SK-N-SH treated with all-trans-retinoic acid at 6 μM for 48 hours (cell line): ENCODE data around the gene C2orf81.

Experiments used
- CREB5 ChIP-seq: fragments of 250-450 bp; sonication (Bioruptor Pico); IDR thresholded peaks from 2 replicates; pipeline ENCODE4 v1.5.1; 2020; ENCODE audit warnings: low read depth, mild to moderate bottlenecking, moderate library complexity
- CSDC2 ChIP-seq: fragments of 250-450 bp; sonication (Bioruptor Pico); IDR thresholded peaks from 2 replicates; pipeline ENCODE4 v1.5.0; 2020; ENCODE audit warnings: mild to moderate bottlenecking, moderate library complexity
- ESRRG ChIP-seq: fragments of 250-450 bp; sonication (Bioruptor Pico); IDR thresholded peaks from 2 replicates; pipeline ENCODE4 v1.6.1; 2021; ENCODE audit warnings: mild to moderate bottlenecking
- OSR1 ChIP-seq: fragments of 250-450 bp; sonication (Bioruptor Pico); IDR thresholded peaks from 2 replicates; pipeline ENCODE4 v1.8.0; 2022; ENCODE audit warnings: moderate library complexity, mild to moderate bottlenecking, inconsistent platforms
- PPARA ChIP-seq: fragments of 250-450 bp; sonication (Bioruptor Pico); IDR thresholded peaks from 2 replicates; pipeline ENCODE4 v1.5.0; 2020; ENCODE audit warnings: mild to moderate bottlenecking, borderline replicate concordance
- SNAI2 ChIP-seq: fragments of 250-450 bp; sonication (Bioruptor Pico); IDR thresholded peaks from 2 replicates; pipeline ENCODE4 v1.5.0; 2020; ENCODE audit warnings: mild to moderate bottlenecking, moderate library complexity
- TOX ChIP-seq: fragments of 250-450 bp; sonication (Bioruptor Pico); IDR thresholded peaks from 2 replicates; pipeline ENCODE4 v1.8.0; 2021; ENCODE audit warnings: mild to moderate bottlenecking, moderate library complexity, borderline replicate concordance
- ZC3H10 ChIP-seq: fragments of 250-450 bp; sonication (Bioruptor Pico); IDR thresholded peaks from 2 replicates; pipeline ENCODE4 v1.5.1; 2021; ENCODE audit warnings: mild to moderate bottlenecking, moderate library complexity
- ZFP3 ChIP-seq: fragments of 250-450 bp; sonication (Bioruptor Pico); IDR thresholded peaks from 2 replicates; pipeline ENCODE4 v1.5.0; 2020; ENCODE audit warnings: mild to moderate bottlenecking, moderate library complexity
- ZFP30 ChIP-seq: fragments of 450-650 bp; formaldehyde crosslinking; IDR thresholded peaks from 2 replicates; pipeline ENCODE4 v1.5.0; 2022; ENCODE audit warnings: mild to moderate bottlenecking, moderate library complexity
- ZNF70 ChIP-seq: fragments of 450-650 bp; formaldehyde crosslinking; IDR thresholded peaks from 2 replicates; pipeline ENCODE4 v1.5.0; 2020; ENCODE audit warnings: mild to moderate bottlenecking, moderate library complexity
- TF ChIP-seq, protein P1 (sequence below): fragments of 250-450 bp; sonication (Bioruptor Pico); IDR thresholded peaks from 2 replicates; pipeline ENCODE4 v1.8.0; 2020; ENCODE audit warnings: mild to moderate bottlenecking, moderate library complexity, borderline replicate concordance
- TF ChIP-seq, protein P2 (sequence below): fragments of 250-450 bp; sonication (Bioruptor Pico); IDR thresholded peaks from 2 replicates; pipeline ENCODE4 v1.5.1; 2021; ENCODE audit warnings: mild to moderate bottlenecking, moderate library complexity

- TF ChIP-seq, protein P1, sequence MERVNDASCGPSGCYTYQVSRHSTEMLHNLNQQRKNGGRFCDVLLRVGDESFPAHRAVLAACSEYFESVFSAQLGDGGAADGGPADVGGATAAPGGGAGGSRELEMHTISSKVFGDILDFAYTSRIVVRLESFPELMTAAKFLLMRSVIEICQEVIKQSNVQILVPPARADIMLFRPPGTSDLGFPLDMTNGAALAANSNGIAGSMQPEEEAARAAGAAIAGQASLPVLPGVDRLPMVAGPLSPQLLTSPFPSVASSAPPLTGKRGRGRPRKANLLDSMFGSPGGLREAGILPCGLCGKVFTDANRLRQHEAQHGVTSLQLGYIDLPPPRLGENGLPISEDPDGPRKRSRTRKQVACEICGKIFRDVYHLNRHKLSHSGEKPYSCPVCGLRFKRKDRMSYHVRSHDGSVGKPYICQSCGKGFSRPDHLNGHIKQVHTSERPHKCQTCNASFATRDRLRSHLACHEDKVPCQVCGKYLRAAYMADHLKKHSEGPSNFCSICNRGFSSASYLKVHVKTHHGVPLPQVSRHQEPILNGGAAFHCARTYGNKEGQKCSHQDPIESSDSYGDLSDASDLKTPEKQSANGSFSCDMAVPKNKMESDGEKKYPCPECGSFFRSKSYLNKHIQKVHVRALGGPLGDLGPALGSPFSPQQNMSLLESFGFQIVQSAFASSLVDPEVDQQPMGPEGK (CRISPR knock-in tag) = no peak
- TF ChIP-seq OSR1 = no peak
- TF ChIP-seq ZFP3 (CRISPR knock-in tag) = no peak
- no peak for TF ChIP-seq CREB5 (CRISPR knock-in tag)
- TF ChIP-seq CSDC2 (CRISPR knock-in tag) = no peak
- no peak for TF ChIP-seq ESRRG (CRISPR knock-in tag)
- TF ChIP-seq ZNF70 (CRISPR knock-in tag) = no peak
- TF ChIP-seq ZFP30 (CRISPR knock-in tag) = no peak
- no peak for TF ChIP-seq PPARA (CRISPR knock-in tag)
- TF ChIP-seq, protein P2, sequence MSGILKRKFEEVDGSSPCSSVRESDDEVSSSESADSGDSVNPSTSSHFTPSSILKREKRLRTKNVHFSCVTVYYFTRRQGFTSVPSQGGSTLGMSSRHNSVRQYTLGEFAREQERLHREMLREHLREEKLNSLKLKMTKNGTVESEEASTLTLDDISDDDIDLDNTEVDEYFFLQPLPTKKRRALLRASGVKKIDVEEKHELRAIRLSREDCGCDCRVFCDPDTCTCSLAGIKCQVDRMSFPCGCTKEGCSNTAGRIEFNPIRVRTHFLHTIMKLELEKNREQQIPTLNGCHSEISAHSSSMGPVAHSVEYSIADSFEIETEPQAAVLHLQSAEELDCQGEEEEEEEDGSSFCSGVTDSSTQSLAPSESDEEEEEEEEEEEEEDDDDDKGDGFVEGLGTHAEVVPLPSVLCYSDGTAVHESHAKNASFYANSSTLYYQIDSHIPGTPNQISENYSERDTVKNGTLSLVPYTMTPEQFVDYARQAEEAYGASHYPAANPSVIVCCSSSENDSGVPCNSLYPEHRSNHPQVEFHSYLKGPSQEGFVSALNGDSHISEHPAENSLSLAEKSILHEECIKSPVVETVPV = no peak
- no peak for TF ChIP-seq ZC3H10 (CRISPR knock-in tag)
- no peak for TF ChIP-seq TOX
- TF ChIP-seq SNAI2 = no peak
These were observed 19.2 kb upstream of the C2orf81 start for GRCh38 chr2:74440378-74441169.
